ENCODE results near the gene DRAXIN. TPM values are rescaled to one million over a fixed set of nuclear protein-coding genes. Genes with fewer than 3 reads are reported as not detected.

Gene DRAXIN
- total RNA-seq, 1 donor from 2014 or later, result 1.7 TPM

- Histone ChIP-seq H3K27me3 (ENCODE audit: insufficient read depth, low read length) (peaks cover 6% of the 10 kb centered on the region), H3K27ac (ENCODE audit: low read depth, low read length) (no peak overlapping the region), H4K20me1 (ENCODE audit: insufficient read depth, low read length) (peaks cover 15% of the 10 kb centered on the region), H3K4me2 (ENCODE audit: low read length) (no peak overlapping the region), H3K4me1 (ENCODE audit: insufficient read depth, low read length) (peaks cover 3% of the 10 kb centered on the region), H3K9me3 (ENCODE audit: insufficient read depth, low read depth, low read length) (no peaks in the 10 kb centered on the region), H3K4me3 (ENCODE audit: insufficient read depth, low read depth, low read length) (no peak overlapping the region), H3K79me2 (ENCODE audit: insufficient read depth, low read length) (no peaks in the 10 kb centered on the region), H2AFZ (ENCODE audit: low read depth, low read length) (no peak overlapping the region), H3K36me3 (ENCODE audit: insufficient read depth, low read length) (no peaks in the 10 kb centered on the region), H3K9ac (ENCODE audit: low read length) (no peak overlapping the region)
- peaks cover 48% of the 10 kb centered on the region for H3K27me3 Mint-ChIP-seq (ENCODE audit: low read depth, unreplicated experiment)
- H3K4me1 Mint-ChIP-seq (ENCODE audit: low read depth, unreplicated experiment), result no peaks in the 10 kb centered on the region
- FAIRE-seq (no peak), DNase-seq (ENCODE audit: low read depth) (no peak)
- no peaks in the 10 kb centered on the region for H3K9me3 Mint-ChIP-seq (ENCODE audit: unreplicated experiment)
- TF ChIP-seq CTCF (IDR thresholded peaks at IDR 0.05; ENCODE audit: insufficient read depth, low read depth, low read length), result no peak
- no peak overlapping the region for H3K27ac Mint-ChIP-seq (ENCODE audit: unreplicated experiment)
- H3K4me3 Mint-ChIP-seq (ENCODE audit: unreplicated experiment), result no peak overlapping the region
- H3K36me3 Mint-ChIP-seq (ENCODE audit: low read depth, unreplicated experiment), result no peaks in the 10 kb centered on the region
These were observed 17.2 kb downstream of the DRAXIN start for GRCh38 chr1:11708554-11709350.

- Mint-ChIP-seq H3K27ac (ENCODE audit: unreplicated experiment) (no peak overlapping the region), H3K4me3 (ENCODE audit: unreplicated experiment) (no peak overlapping the region), H3K27me3 (ENCODE audit: low read depth, unreplicated experiment) (peaks cover 43% of the 10 kb centered on the region), H3K36me3 (ENCODE audit: low read depth, unreplicated experiment) (no peaks in the 10 kb centered on the region), H3K9me3 (ENCODE audit: unreplicated experiment) (no peaks in the 10 kb centered on the region), H3K4me1 (ENCODE audit: low read depth, unreplicated experiment) (no peaks in the 10 kb centered on the region)
- TF ChIP-seq CTCF (IDR thresholded peaks at IDR 0.05; ENCODE audit: insufficient read depth, low read depth, low read length), result no peak
- TF ChIP-seq EZH2 (IDR thresholded peaks at IDR 0.05; ENCODE audit: insufficient read depth, low read length), result no peak
- no peaks in the 10 kb centered on the region for H3K36me3 ChIP-seq (ENCODE audit: insufficient read depth, low read length)
- H3K4me1 ChIP-seq (ENCODE audit: insufficient read depth, low read length), result no peaks in the 10 kb centered on the region
- H2AFZ ChIP-seq (ENCODE audit: low read depth, low read length), result no peak overlapping the region
- H3K4me3 ChIP-seq (ENCODE audit: insufficient read depth, low read depth, low read length), result no peak overlapping the region
- no peak for DNase-seq (ENCODE audit: low read depth)
- no peak overlapping the region for H3K9ac ChIP-seq (ENCODE audit: low read length)
- no peak overlapping the region for H3K27ac ChIP-seq (ENCODE audit: low read depth, low read length)
- H3K79me2 ChIP-seq (ENCODE audit: insufficient read depth, low read length), result no peaks in the 10 kb centered on the region
- H3K27me3 ChIP-seq (ENCODE audit: insufficient read depth, low read length), result no peaks in the 10 kb centered on the region
- no peaks in the 10 kb centered on the region for H4K20me1 ChIP-seq (ENCODE audit: insufficient read depth, low read length)
- FAIRE-seq, result no peak
- no peaks in the 10 kb centered on the region for H3K9me3 ChIP-seq (ENCODE audit: insufficient read depth, low read depth, low read length)
- no peak overlapping the region for H3K4me2 ChIP-seq (ENCODE audit: low read length)
These were observed 20.0 kb downstream of the DRAXIN start for GRCh38 chr1:11711490-11711889.

DNA sequence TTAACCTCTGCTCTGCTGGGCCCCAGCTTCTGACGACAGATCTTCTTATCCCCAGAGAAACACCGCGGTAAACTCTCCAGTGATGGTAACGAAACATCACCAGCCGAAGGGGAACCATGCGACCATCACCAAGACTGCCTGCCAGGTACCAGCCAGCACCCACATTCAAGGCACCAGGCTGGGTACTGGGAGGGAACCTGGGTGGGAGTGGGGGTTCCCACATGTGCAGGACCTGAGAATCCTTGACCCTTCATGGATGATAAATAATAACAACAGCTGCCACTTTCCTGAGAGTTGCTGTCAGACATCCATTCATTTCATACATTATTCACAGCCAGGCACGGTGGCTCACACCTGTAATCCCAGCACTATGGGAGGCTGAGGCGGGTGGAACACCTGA is 20.8 kb downstream of the DRAXIN start:
- TF ChIP-seq CTCF (IDR thresholded peaks at IDR 0.05; ENCODE audit: insufficient read depth, low read depth, low read length) (no peak), EZH2 (IDR thresholded peaks at IDR 0.05; ENCODE audit: insufficient read depth, low read length) (no peak)
- no peaks in the 10 kb centered on the region for H3K79me2 ChIP-seq (ENCODE audit: insufficient read depth, low read length)
- H3K4me1 Mint-ChIP-seq (ENCODE audit: low read depth, unreplicated experiment), result no peaks in the 10 kb centered on the region
- H3K36me3 ChIP-seq (ENCODE audit: insufficient read depth, low read length), result no peaks in the 10 kb centered on the region
- H3K27ac ChIP-seq (ENCODE audit: low read depth, low read length), result no peak overlapping the region
- no peaks in the 10 kb centered on the region for H4K20me1 ChIP-seq (ENCODE audit: insufficient read depth, low read length)
- H3K27me3 ChIP-seq (ENCODE audit: insufficient read depth, low read length), result no peaks in the 10 kb centered on the region
- H3K27me3 Mint-ChIP-seq (ENCODE audit: low read depth, unreplicated experiment), result peaks cover 38% of the 10 kb centered on the region
- no peak overlapping the region for H3K9ac ChIP-seq (ENCODE audit: low read length)
- H3K9me3 ChIP-seq (ENCODE audit: insufficient read depth, low read depth, low read length), result no peaks in the 10 kb centered on the region
- no peak overlapping the region for H3K27ac Mint-ChIP-seq (ENCODE audit: unreplicated experiment)
- no peaks in the 10 kb centered on the region for H3K9me3 Mint-ChIP-seq (ENCODE audit: unreplicated experiment)
- H3K36me3 Mint-ChIP-seq (ENCODE audit: low read depth, unreplicated experiment), result no peaks in the 10 kb centered on the region
- FAIRE-seq (no peak), DNase-seq (ENCODE audit: low read depth) (no peak)
- no peak overlapping the region for H2AFZ ChIP-seq (ENCODE audit: low read depth, low read length)
- H3K4me1 ChIP-seq (ENCODE audit: insufficient read depth, low read length), result no peaks in the 10 kb centered on the region
- H3K4me2 ChIP-seq (ENCODE audit: low read length), result no peak overlapping the region
- H3K4me3 Mint-ChIP-seq (ENCODE audit: unreplicated experiment), result no peak overlapping the region
- H3K4me3 ChIP-seq (ENCODE audit: insufficient read depth, low read depth, low read length), result no peak overlapping the region
